Measurements from ENCODE around the gene OR2T11. TPM values are rescaled to one million over a fixed set of nuclear protein-coding genes. Genes with fewer than 3 reads are reported as not detected.

Gene OR2T11
- total and polyA plus RNA-seq, 2 of the 13 experiments (the other 11 are each of a cell fraction or from before 2014, with no cell fraction given): not detected

GRCh38 chr1:248625166-248625565, 9.7 kb downstream of the OR2T11 start:
- no peak overlapping the region for H3K4me3 ChIP-seq (replicated peaks in 1 of 3; ENCODE audit: insufficient read depth in 1 of 3, low read depth in 2 of 3, low read length in 3 of 3)
- DNase-seq (ENCODE audit: low spot score) (no peak), FAIRE-seq (no peak), ATAC-seq (no peak)
- CTCF ChIA-PET (ENCODE audit: low intra/inter-chr PET ratio, low total read pairs): no interaction called here
- POLR2A ChIA-PET: no interaction called here
- intact Hi-C loops (cut with micrococcal nuclease; ENCODE audit: unreplicated experiment): no loop called here
- 21% methylated on average over 4 of the region's 4 CpGs for WGBS (ENCODE audit: low lambda C conversion rate)
- no peak overlapping the region for H2AFZ ChIP-seq (ENCODE audit: low read length)
- no peak for TF ChIP-seq ZNF234 (CRISPR knock-in tag; conservative IDR thresholded peaks at IDR 0.05)
- TF ChIP-seq ZBTB38 (CRISPR knock-in tag; IDR thresholded peaks at IDR 0.05): no peak
- no peak for TF ChIP-seq ZNF562 (CRISPR knock-in tag; IDR thresholded peaks at IDR 0.05; ENCODE audit: borderline replicate concordance)
- TF ChIP-seq FOSL2 (CRISPR knock-in tag; IDR thresholded peaks at IDR 0.05): no peak
- no peak for TF ChIP-seq TEAD3 (CRISPR knock-in tag; optimal IDR thresholded peaks at IDR 0.05; ENCODE audit: borderline replicate concordance)
- no peak for TF ChIP-seq HIVEP1 (CRISPR knock-in tag; IDR thresholded peaks at IDR 0.05)
- no peak for TF ChIP-seq BCLAF1 (IDR thresholded peaks at IDR 0.05)
- no peak for TF ChIP-seq ZSCAN31 (CRISPR knock-in tag; IDR thresholded peaks at IDR 0.05; ENCODE audit: low read depth)
- TF ChIP-seq GMEB2 (CRISPR knock-in tag; IDR thresholded peaks at IDR 0.05; ENCODE audit: low read depth): no peak
- no peaks in the 10 kb centered on the region for H3K9me3 ChIP-seq (ENCODE audit: low read length)
- no peak overlapping the region for H3K4me2 ChIP-seq (ENCODE audit: low read depth, low read length)
- in situ Hi-C loops (cut with HindIII; ENCODE audit: extremely low pct_ligation_motif_present, low pct_unique_long_range_greater_than_20kb): loop anchor here (10.0 kb wide), 1 partner anchor 70 kb away; no protein-coding TSS in a partner anchor
- no peaks in the 10 kb centered on the region; a peak in 1 of 5 replicates for H3K27me3 ChIP-seq (ENCODE audit: control insufficient read depth in 1 of 2, insufficient read depth in 2 of 2, low read length in 2 of 2)
- no TSS peak for BruUV-seq (replicated peaks)
- H3K4me1 ChIP-seq (ENCODE audit: insufficient read depth, low read length): no peaks in the 10 kb centered on the region
- H3K27ac ChIP-seq (ENCODE audit: extremely low read length, insufficient read depth, low read length): no peak overlapping the region
- H3K9ac ChIP-seq (ENCODE audit: insufficient read depth, low read depth, low read length): no peak overlapping the region
- no peaks in the 10 kb centered on the region for H3K36me3 ChIP-seq (replicated peaks in 1 of 2; ENCODE audit: control insufficient read depth in 1 of 2, insufficient read depth in 2 of 2, low read length in 2 of 2)
- no peaks in the 10 kb centered on the region for H4K20me1 ChIP-seq (ENCODE audit: insufficient read depth, low read length)
- no peaks in the 10 kb centered on the region for H3K79me2 ChIP-seq (ENCODE audit: insufficient read depth, low read length)
